LoVo (cell line): ENCODE data around the gene SCN4B.
A peak's percentile ranks its signal among the peaks of the same experiment; 100 is the strongest.
"Not testable (repeated sequence)": the region's sequence is repeated elsewhere in the genome, so short reads cannot be mapped to it uniquely, and the experiment has no call there.

Source experiments
- DNase-seq: peaks from one replicate; pipeline ENCODE4 v3.0.0-alpha.2; 2016; ENCODE audit warnings: low spot score

Gene SCN4B, protein sequence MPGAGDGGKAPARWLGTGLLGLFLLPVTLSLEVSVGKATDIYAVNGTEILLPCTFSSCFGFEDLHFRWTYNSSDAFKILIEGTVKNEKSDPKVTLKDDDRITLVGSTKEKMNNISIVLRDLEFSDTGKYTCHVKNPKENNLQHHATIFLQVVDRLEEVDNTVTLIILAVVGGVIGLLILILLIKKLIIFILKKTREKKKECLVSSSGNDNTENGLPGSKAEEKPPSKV

DNA sequence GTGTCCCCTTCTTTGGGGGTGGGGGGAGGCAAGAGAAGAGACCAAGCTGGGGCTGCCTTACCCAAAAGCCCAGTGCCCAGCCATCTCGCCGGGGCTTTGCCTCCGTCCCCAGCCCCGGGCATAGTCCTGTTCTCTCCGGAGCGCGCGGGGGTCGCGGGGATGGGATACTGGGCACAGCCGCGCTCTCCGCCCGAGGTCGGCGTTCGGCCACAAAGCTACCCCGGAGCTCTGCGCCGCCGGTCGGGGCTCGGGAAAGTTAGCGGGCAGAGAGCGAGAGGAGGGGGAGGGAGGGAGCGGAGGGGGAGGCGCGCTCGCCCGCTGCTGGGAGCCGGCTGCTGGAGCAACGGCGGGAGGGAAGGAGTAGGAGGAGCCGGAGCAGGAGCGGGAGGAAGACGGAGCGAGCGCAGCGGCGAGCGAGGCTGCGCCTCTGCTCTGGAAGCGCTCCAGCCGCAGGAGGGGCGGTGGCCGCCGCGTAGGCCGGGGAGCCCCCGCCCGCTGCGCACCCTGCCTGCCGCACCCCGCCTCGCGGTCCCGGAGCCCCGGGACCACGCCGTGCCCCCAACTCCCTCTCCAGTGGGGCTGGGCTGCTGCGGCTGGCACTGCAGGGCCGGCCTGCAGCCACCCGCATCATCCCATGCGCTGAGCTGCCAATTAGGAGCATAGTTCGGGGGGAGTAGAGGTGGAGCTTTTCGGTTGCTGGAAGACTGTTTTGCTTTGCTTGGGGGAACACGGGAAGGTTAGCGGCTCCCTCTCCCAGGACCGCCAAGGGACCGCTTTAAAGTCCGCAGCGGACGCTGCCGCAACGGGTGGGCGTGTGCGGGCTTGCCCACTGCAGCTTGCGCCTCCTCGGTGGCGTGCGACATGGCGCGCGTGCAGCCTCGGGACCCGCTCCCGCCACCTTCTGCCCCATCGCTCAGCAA is at the start of gene SCN4B:
TSS of gene SCN4B (minus strand) at position 272 of the 920 bp plus-strand sequence. CDS start at position 122, 150 bp downstream.
- peak; percentile 39 for DNase-seq

DNA sequence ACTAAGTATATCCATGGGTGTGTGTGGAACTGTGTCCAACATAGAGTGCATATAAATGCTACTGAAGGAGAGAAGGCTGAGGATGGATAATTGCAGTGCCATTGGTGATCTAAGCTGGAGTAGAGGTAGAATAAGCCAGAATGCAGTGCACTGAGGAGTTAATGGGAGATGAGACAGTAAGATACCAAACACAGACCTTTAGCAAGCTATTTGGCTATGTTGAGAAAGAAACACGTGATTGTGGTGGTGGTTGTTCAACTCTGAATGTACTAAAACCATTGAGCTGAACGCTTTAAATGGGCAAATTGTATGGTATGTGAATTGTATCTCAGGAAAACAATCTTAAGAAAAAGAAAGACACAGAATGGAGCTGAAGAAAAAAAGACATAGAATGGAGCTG is 49.3 kb upstream of the SCN4B start:
- DNase-seq = no peak

DNA sequence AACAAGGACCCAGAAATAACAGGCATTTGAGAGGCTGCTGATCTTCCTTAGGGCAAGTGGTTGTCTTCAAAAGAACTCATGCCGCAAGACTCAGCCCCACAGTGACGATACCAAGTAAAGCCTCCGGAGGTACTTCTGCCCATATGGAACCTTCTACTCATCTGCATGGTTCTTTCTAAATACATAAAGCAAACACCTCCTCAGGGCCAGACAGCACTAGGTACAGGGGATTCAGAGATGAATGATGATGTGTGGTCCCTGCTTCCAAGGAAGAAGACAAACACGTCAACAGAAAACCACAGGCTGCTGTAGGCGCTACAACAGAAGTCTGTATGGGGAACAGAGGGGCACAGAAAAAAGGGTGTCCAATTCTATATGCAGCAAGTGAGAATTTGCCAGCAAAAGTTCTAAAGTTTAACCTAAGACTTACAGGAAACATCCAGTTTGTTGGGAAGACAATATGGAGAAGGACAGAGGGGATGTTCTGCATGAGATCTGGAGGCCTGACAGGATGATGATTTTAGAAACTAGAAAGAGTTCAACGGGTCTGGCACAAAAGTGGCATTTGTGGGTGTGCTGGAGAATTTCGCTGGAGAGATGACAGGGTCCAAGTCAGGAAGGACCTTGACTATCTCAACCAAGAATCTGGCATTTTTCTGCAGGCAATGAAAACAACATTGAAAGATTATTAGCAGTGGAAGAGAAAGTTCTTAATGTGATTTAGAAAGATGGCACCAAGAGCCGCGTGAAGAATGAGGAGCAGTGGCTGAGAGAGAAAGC is 48.5 kb upstream of the SCN4B start:
- DNase-seq = no peak

DNA sequence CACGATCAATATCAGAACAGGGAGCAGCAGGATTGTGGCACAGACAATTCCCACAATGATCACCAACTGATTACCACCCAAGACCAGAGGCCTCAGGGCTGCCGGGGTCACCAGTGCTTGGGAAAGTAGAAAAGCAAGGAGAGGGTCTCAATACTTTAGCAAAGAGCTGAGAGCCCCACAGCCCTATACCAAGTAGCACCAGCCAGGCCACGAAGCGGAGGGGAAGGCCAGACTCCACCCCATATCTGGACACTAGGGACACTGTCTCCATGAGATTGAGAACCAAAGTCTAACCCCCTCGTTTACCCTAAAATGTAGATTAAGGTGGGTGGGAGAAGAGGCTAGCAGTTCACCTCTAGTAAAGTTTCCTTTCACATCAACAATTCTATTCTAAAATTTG is 47.9 kb upstream of the SCN4B start:
- no peak for DNase-seq

DNA sequence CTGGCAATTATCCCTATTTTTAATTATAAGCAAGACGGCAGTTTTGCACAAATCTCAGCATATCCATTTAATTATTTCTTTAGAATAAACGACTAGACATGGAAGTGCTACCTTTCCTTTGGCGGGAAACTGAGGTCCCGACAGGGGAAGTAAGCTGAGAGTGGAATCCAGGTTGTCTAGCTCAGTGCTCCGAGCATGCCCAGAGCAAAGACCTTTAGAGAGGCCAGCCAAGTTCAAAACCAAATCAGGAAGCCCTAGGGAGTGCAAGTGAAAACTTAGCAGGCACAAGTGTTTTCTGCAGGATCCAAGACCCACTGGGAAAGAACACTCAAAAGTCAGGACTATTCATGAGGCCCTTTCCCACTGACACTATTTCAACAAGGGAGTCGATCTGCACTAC is 46.5 kb upstream of the SCN4B start:
- DNase-seq = no peak

DNA sequence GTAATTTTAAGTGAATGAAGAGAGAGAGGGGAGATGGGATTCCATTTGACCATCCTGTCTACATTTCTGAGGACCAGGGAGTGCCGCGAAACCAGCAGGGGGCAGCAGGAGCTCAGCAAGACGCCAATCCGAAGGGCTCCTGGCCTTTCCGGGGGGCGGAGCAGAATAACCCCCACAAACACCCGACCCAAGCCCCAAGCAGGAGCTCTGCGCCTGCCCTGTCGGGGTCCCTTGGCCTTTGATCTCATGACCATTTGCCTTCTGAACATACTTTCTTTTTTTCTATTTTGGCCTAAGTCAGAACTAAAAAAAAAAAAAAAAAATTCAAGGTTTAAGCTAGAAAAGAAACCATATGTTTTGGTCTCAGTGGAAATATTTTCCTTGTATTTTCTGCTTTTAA is 45.7 kb upstream of the SCN4B start:
- peak; percentile 75 for DNase-seq

DNA sequence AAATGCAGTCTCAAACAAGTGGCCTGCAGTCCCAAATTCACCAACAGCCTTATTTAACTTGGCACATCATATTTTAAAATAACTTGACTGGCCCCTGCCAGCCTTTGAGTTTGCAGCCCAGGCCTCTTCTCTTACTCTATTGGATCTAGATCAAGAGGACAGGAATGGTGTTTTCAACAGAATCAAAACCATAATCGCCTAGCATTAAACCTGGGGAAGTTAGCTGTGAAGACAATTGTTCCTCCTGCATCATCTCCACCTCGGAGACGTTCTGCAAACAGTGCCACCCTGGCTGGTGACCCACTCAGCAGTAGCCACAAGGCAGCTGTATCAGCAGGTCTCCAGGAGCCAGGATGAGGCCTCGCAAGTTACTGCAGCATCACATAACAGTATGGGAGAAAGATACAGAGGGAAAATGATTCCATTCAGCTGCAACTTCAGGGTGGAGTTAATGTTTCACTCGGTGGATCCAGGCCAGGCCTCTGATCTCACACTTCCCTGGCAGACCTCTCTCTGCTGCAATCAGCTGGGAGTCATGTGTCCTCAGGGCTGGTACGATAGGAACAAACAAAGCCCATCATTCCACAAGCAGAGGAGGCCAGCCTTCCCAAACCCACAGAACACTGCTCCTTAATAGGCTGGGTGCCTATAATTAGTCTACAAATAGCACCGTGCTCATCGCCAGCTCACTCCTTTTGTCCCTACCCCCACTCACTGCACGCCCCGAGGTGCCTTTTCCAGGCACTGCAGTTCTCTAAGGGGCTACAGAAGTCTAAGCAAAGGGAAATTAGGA is 42.4 kb upstream of the SCN4B start:
- DNase-seq = peak; percentile 72

DNA sequence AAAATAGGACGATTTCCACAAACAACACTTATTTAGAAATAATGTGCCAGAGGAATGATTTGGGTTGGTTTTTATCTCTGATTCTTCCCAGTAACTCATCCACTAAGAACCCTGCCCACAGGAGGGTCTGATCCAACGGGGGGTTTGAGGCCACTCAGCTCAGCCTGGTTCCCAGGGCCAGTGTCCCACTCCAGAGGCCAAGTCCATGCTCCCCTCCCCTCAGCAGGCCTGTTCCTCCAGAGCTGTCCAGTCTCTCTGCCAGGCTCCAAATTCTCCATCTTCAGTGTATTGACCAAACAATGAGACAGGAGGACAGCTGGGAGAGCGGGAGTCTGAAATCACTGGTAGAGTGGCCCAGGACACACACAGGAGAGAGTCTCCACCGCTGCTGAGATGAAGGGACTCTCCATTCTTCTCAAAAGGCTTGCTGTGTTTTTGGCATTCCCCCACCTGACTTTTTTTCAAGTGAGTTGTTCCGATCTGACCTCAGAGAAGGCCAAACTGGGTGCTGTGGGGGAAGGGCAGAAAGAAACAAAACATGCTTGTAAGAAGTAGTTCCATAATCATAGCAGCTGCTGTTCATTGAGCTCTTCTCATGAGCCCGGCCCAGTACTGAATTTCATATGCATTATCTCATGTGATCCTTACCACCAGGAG is 41.4 kb upstream of the SCN4B start:
- no peak for DNase-seq

DNA sequence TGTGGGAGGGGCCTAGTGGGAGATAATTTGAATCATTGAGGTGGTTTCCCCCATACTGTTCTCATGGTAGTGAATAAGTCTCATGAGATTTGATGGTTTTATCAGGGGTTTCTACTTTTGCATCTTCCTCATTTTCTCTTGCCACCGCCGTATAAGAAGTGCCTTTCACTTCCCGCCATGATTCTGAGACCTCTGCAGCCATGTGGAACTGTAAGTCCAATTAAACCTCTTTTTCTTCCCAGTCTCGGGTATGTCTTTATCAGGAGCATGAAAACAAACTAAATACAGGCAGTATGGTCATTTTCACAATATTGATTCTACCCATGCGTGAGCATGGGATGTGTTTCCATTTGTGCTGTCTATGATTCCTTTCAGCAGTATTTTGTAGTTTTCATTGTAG is 40.2 kb upstream of the SCN4B start:
- DNase-seq = not testable (repeated sequence)

DNA sequence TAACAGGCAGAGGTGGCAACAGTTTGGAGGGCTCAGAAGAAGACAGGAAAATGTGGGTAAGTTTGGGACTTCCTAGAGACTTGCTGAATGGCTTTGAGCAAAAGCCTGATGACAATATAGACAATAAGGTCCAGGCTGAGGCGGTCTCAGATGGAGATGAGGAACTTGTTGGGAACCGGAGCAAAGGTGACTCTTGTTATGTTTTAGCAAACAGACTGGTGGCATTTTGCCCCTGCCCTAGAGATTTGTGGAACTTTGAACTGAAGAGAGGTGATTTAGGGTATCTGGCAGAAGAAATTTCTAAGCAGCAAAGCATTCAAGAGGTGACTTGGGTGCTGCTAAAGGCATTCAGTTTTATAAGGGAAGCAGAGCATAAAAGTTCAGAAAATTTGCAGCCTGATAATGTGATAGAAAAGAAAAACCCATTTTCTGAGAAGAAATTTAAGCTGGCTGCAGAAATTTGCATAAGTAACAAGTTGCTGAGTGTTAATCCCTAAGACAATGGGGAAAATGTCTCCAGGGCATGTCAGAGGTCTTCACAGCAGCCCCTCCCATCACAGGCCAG is 38.4 kb upstream of the SCN4B start:
- DNase-seq = not testable (repeated sequence)

DNA sequence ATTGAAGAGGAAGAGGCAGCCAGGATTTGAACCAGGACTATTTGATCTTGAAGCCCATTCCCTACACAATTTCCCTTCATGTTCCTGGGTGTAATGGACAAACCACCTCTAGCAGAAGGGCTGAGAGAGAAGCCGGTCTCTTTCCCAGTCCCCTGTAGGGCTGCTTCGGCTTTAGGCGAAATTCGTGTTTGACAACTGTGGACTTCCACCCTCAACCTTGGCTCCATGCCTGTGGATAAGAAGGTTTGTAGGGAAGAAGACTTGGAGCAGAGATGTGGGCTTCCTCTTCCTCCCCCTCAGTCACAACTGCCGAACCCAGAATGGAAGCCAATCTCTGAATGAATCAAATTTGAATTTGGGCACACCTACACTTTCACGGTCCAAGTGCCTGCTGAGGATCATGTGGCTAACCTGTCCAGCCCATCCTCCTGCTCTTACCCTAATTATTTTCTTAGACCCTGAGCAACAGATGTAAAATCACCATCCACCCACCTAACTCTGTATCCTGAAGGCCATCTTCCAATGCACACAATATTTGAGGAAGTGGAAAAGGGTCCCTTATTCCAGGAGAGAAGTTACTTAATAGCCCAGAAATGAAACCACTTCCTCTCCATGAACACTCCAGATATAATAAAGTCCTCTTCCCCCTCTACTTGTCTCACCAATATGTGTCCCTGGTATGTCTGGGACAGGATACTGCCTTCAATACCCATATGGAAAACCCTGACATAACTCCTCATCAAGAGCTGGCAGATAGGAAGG is 33.9 kb upstream of the SCN4B start:
- DNase-seq = no peak

DNA sequence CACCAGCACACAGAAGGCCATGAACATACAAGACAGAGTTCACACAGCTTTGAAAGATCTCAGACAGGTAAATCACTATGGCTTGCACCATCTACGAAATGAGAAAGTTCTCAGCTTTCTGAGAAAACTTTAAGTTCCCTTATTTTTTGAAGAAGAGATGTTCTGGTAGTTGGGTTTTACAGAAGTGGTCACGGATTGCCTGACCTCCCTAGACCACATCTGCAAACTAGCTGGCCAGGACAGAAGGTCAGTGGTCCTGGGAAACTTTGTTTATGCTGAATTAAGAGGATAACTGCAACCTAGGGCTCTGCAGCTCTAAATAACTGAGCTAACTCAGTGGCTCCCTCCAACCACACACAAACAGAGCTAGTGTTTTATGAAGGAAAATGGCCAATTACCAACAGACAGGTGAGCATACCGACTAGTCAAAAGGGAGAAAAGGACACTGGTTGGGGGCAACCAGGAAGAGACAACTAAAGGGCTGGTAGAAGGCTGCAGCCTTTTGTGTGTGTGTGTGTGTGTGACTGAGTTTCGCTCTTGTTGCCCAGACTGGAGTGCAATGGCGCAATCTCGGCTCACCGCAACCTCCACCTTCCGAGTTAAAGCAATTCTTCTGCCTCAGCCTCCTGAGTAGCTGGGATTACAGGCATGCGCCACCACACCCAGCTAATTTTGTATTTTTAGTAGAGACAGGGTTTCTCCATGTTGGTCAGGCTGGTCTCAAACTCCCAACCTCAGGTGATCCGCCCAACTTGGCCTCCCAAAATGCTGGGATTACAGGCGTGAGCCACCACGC is 32.4 kb upstream of the SCN4B start:
- DNase-seq = no peak

DNA sequence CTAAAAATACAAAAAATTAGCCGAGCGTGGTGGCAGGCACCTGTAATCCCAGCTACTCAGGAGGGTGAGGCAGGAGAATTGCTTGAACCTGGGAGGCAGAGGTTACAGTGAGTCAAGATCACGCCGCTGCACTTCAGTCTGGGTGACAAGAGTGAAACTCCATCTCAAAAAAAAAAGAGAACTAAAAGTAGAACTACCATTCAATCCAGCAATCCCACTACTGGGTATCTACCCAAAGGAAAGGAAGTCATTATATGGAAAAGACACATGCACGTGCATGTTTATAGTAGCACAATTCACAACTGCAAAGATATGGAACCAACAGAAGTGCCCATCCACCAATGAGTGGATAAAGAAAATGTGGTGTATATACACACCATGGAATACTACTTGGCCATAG is 31.1 kb upstream of the SCN4B start:
- DNase-seq = not testable (repeated sequence)

DNA sequence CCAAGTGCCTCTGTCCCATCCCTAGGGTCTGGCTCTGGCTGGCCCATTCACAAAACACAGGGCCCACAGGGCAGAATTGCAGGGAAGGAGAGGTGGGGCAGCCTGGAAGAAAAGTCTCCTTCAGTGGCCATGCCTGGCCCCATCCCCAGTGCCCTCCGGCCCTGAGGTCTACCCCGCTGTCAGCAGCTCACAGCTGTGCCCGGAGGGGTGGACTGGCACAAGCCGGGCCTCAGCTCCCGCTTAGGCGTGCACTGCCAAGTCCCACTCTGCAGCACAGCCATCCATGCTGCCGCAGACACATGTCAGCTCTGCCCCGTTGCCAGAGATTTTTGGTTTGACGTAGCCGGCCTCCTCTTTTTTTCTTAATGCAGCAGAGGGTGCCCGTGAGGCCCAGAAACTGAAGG is 27.7 kb upstream of the SCN4B start:
- no peak for DNase-seq

DNA sequence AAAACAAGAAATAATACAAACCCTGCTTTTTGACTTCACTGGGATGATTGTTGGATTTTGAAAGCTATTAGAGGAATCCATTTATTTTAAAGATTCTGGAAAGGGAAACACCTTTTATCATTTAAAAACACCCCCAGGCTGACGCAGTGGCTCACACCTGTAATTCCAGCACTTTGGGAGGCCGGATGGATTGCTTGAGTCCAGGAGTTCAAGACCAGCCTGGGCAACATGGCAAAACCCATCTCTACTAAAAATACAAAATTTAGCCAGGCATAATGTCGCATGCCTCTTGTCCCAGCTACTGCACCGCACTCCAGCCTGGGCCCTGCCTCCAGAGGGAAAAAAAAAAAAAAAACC is 24.1 kb upstream of the SCN4B start:
- DNase-seq = no peak

DNA sequence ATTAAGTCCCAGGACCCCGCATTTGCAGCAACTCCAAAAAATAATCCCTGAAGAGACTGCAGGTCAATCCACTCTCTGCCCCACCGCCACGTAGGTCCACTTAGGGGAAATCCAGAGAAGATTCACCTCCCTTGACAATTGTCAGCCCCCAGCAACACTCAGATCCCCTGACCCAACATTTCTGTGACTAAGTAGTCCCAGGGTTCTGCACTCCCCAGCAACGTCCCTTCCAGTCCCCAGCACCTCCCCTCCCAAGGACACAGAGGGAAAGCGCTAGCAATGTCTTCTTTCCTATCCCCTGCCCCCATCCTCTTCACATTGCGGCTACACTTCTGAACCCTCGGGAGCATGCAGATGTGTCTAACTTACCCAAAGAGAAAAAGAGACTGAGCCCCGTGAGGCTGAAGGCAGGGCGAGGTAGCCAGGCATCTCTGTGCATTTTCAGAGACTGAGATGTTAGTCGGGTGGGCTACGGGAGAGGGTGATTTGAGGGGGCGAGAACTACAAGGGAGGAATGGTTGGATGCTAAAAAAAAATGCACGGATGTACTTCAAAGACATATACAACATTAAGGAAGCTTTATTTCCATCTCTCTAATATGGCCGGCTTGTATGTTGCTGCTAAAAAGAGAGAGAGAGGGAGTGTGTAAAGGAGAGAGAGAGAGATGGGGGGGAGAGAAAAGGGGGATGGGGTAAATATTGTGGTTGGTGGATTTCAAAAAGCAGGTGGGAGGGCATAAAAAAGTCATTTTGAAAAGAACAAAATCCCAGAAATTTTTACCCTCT is 23.6 kb upstream of the SCN4B start, which contains the start of gene SCN2B:
TSS of gene SCN2B (minus strand) at position 647 of the 785 bp plus-strand sequence. CDS start at position 439, 208 bp downstream.
- DNase-seq = no peak

DNA sequence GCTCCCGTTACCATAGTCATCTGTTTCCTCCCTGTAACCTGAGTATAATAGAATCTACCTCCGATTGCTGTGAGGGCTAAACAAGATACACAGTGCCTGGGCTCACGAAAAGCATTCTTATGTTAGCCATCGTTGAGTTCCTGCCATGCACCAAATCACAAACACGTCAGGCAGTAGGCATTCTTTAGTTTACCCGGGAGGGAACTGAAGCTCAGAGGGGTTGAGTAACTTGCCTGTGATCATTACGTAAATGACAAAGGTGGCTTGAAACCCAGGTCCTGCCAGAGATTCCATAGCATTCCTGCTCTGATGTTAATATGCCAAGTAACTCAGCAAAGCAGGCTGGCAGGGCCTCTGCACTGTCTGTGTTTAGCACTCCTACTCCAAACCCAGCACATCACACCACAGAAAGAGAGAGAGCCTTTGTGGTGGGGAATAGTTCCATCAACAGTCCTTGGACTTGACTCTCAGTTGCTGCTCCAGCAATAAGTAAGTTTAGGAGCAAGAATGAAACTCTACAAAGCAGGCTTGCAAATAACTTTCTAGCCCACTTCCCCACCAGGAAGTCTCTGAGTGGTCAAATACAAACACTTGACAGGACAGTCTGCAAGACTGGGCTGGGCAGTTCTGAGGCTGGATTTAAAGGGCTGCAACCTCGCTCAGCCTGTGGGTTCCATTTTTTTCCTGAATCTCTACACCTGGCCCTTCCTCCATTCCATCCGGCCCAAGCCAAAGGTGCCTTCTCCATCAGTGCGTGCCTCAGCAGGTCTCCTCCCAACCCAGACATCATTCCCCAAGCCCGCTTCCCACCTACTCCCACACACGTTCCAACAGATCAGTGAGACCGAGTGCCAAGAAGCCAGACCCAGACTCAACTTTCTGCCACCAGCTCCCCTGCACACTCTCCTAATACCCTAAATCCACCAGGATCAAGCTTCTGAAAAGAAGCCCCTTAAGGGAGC is 22.7 kb upstream of the SCN4B start:
- DNase-seq = no peak
